ENCODE data around the gene HSPB8.

Gene HSPB8

GRCh38 chr12:119178544-119179334, at the start of gene HSPB8:
TSS of gene HSPB8 (plus strand) at chr12:119178931. CDS start at chr12:119179313, 382 bp downstream.
- DNase-seq (ENCODE audit: extremely low read depth in 1 of 2, low read depth in 1 of 2) = no peak

- no peak for DNase-seq (ENCODE audit: extremely low read depth in 1 of 2, low read depth in 1 of 2)
Measured at GRCh38 chr12:119129827-119130434, 48.8 kb upstream of the HSPB8 start.

- DNase-seq (ENCODE audit: extremely low read depth in 1 of 2, low read depth in 1 of 2) = no peak
Measured at GRCh38 chr12:119130523-119130922, 48.2 kb upstream of the HSPB8 start.

- no peak for DNase-seq (ENCODE audit: extremely low read depth in 1 of 2, low read depth in 1 of 2)
Measured at GRCh38 chr12:119134284-119135072, 44.3 kb upstream of the HSPB8 start.

GRCh38 chr12:119136811-119137410, 41.8 kb upstream of the HSPB8 start:
- DNase-seq (ENCODE audit: extremely low read depth in 1 of 2, low read depth in 1 of 2) = no peak

- no peak for DNase-seq (ENCODE audit: extremely low read depth in 1 of 2, low read depth in 1 of 2)
Measured at GRCh38 chr12:119139448-119139847, 39.3 kb upstream of the HSPB8 start.

GRCh38 chr12:119145367-119145766, 33.4 kb upstream of the HSPB8 start:
- no peak for DNase-seq (ENCODE audit: extremely low read depth in 1 of 2, low read depth in 1 of 2)

GRCh38 chr12:119147847-119148448, 30.8 kb upstream of the HSPB8 start:
- no peak for DNase-seq (ENCODE audit: extremely low read depth in 1 of 2, low read depth in 1 of 2)

GRCh38 chr12:119149270-119149669, 29.5 kb upstream of the HSPB8 start:
- DNase-seq (ENCODE audit: extremely low read depth in 1 of 2, low read depth in 1 of 2) = no peak

- no peak for DNase-seq (ENCODE audit: extremely low read depth in 1 of 2, low read depth in 1 of 2)
Measured at GRCh38 chr12:119151445-119152026, 27.2 kb upstream of the HSPB8 start.

- DNase-seq (ENCODE audit: extremely low read depth in 1 of 2, low read depth in 1 of 2) = no peak
Measured at GRCh38 chr12:119153477-119154434, 25.0 kb upstream of the HSPB8 start.

GRCh38 chr12:119154435-119154818, 24.3 kb upstream of the HSPB8 start:
- DNase-seq (ENCODE audit: extremely low read depth in 1 of 2, low read depth in 1 of 2) = no peak

GRCh38 chr12:119156401-119157044, 22.2 kb upstream of the HSPB8 start:
- DNase-seq (ENCODE audit: extremely low read depth in 1 of 2, low read depth in 1 of 2) = no peak

- DNase-seq (ENCODE audit: extremely low read depth in 1 of 2, low read depth in 1 of 2) = no peak
Measured at GRCh38 chr12:119157528-119157927, 21.2 kb upstream of the HSPB8 start.

GRCh38 chr12:119157978-119158377, 20.8 kb upstream of the HSPB8 start:
- no peak for DNase-seq (ENCODE audit: extremely low read depth in 1 of 2, low read depth in 1 of 2)

GRCh38 chr12:119158402-119158801, 20.3 kb upstream of the HSPB8 start:
- no peak for DNase-seq (ENCODE audit: extremely low read depth in 1 of 2, low read depth in 1 of 2)

GRCh38 chr12:119159844-119160243, 18.9 kb upstream of the HSPB8 start:
- no peak for DNase-seq (ENCODE audit: extremely low read depth in 1 of 2, low read depth in 1 of 2)

GRCh38 chr12:119167902-119168301, 10.8 kb upstream of the HSPB8 start:
- DNase-seq (ENCODE audit: extremely low read depth in 1 of 2, low read depth in 1 of 2) = no peak

GRCh38 chr12:119168721-119169120, 10.0 kb upstream of the HSPB8 start:
- no peak for DNase-seq (ENCODE audit: extremely low read depth in 1 of 2, low read depth in 1 of 2)
